ENCODE data around the gene VPS13C. TPM values are rescaled to one million over a fixed set of nuclear protein-coding genes. Genes with fewer than 3 reads are reported as not detected.

Gene VPS13C
- total RNA-seq, 1 experiment from 2014 or later = 7.2 TPM

- DNase-seq (ENCODE audit: low read depth) = no peak
- in situ Hi-C loops (cut with HindIII; ENCODE audit: low pct_unique_long_range_greater_than_20kb, low sequenced_read_pairs) = no loop called here
These were observed 220.2 kb downstream of the VPS13C start for GRCh38 chr15:61840090-61840489.

- in situ Hi-C loops (cut with HindIII; ENCODE audit: low pct_unique_long_range_greater_than_20kb, low sequenced_read_pairs) = no loop called here
- DNase-seq (ENCODE audit: low read depth) = no peak
These were observed 220.7 kb downstream of the VPS13C start for GRCh38 chr15:61839546-61839945.

DNA sequence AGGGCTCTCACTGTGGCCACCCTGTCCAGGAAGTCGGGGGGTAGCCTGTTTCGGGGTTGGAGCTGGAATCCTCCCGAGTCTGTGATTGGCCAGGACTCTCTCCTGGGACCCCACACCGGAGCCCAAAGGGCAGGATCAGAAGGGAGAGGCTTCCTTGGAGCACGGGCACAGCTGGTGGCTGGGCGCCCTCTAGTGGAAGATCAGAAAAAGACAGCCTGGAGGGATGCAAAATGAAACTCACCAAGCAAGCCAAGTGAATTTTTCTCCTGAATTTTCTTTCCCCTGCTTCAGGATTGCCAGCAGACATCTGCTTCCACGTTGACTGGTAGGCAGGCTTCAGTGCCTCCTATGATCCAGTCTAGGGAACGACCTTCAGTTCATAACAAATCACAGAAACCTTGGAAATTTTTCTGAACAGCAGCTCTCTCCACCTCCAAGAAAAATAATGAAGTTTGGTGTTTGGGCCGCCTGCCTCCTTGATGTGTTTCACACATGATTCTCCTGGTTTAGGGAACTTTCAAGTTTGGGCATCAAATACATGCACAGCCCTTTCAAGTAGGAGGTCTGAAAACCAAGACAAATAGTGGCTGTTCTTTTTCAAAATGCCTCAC, 224.6 kb downstream of the VPS13C start:
- DNase-seq (ENCODE audit: low read depth) = peak; percentile 35
- in situ Hi-C loops (cut with HindIII; ENCODE audit: low pct_unique_long_range_greater_than_20kb, low sequenced_read_pairs) = no loop called here

GRCh38 chr15:61835029-61835428, 225.2 kb downstream of the VPS13C start:
- DNase-seq (ENCODE audit: low read depth) = no peak
- in situ Hi-C loops (cut with HindIII; ENCODE audit: low pct_unique_long_range_greater_than_20kb, low sequenced_read_pairs) = no loop called here

GRCh38 chr15:61834076-61834697, 226.1 kb downstream of the VPS13C start:
- peak; percentile 37 for DNase-seq (ENCODE audit: low read depth)
- in situ Hi-C loops (cut with HindIII; ENCODE audit: low pct_unique_long_range_greater_than_20kb, low sequenced_read_pairs) = no loop called here

GRCh38 chr15:61832223-61832622, 228.0 kb downstream of the VPS13C start:
- in situ Hi-C loops (cut with HindIII; ENCODE audit: low pct_unique_long_range_greater_than_20kb, low sequenced_read_pairs) = no loop called here
- DNase-seq (ENCODE audit: low read depth) = no peak

GRCh38 chr15:61831505-61831921, 228.7 kb downstream of the VPS13C start:
- in situ Hi-C loops (cut with HindIII; ENCODE audit: low pct_unique_long_range_greater_than_20kb, low sequenced_read_pairs) = no loop called here
- no peak for DNase-seq (ENCODE audit: low read depth)

GRCh38 chr15:61830536-61831330, 229.5 kb downstream of the VPS13C start:
- in situ Hi-C loops (cut with HindIII; ENCODE audit: low pct_unique_long_range_greater_than_20kb, low sequenced_read_pairs) = no loop called here
- DNase-seq (ENCODE audit: low read depth) = no peak

DNA sequence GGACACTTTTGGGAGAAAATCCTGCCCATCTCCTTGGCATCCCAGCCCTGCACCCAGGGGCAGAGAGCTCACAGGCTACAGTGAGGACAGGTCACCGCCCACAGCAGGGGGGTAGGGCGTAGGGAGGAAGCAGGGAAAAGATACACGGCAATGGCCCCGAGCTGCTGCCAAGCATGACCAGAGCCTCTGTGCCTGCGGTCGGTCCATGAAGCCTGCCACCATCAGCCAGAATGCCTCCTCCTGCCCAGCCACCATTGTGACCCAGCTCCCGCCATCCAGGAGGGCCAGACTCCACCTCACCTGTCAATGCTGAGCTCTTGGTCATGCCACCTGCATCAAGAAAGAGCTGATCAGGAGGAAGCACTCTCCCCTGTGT, 230.7 kb downstream of the VPS13C start:
- in situ Hi-C loops (cut with HindIII; ENCODE audit: low pct_unique_long_range_greater_than_20kb, low sequenced_read_pairs) = no loop called here
- no peak for DNase-seq (ENCODE audit: low read depth)

GRCh38 chr15:61828860-61829513, 231.3 kb downstream of the VPS13C start:
- in situ Hi-C loops (cut with HindIII; ENCODE audit: low pct_unique_long_range_greater_than_20kb, low sequenced_read_pairs) = no loop called here
- no peak for DNase-seq (ENCODE audit: low read depth)

DNA sequence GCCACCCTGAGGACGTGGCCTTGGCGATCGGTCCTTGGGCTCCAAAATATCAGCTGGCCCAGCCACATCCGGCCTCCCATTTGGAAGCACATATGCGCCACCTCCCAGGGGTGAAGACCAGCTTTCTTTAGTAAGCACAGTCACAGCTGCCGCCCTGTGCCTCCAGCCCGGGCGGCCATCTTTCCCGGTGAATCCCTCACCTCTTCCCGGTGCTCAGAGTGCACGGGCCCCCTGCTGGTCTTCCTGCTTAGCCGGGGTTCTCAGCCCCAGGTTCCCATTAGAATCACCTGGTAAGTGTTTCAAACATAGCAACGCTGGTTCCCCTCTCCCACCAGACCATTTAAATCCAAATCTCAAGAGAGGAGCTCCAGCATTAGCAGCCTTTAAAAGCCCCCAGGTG, 232.2 kb downstream of the VPS13C start:
- in situ Hi-C loops (cut with HindIII; ENCODE audit: low pct_unique_long_range_greater_than_20kb, low sequenced_read_pairs) = no loop called here

GRCh38 chr15:61827131-61827530, 233.1 kb downstream of the VPS13C start:
- DNase-seq (ENCODE audit: low read depth) = no peak
- in situ Hi-C loops (cut with HindIII; ENCODE audit: low pct_unique_long_range_greater_than_20kb, low sequenced_read_pairs) = no loop called here

More for the DNA sequence above, 232.2 kb downstream of the VPS13C start:
- no peak for DNase-seq (ENCODE audit: low read depth)

- no peak for DNase-seq (ENCODE audit: low read depth)
- in situ Hi-C loops (cut with HindIII; ENCODE audit: low pct_unique_long_range_greater_than_20kb, low sequenced_read_pairs) = no loop called here
These were observed 236.0 kb downstream of the VPS13C start for GRCh38 chr15:61824291-61824690.

DNA sequence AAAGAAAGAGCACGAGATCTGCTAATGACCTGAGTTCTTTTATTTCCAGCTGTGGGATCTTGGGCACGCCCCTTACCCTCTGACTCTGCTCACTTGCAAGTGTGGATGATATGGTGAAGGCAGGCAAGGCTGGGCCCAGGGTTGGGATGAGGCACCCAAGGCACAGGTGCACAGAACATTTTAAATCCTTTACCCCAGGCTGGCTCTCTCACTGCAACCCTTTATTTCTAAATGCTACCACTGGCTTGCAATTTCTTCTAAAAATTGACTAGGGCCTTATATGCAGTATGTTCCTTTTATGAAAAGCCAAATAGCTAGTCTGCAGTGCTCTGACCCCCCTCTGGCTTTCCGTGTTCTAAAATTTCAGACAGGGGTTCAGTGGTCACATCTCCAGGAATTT, 237.7 kb downstream of the VPS13C start:
- no peak for DNase-seq (ENCODE audit: low read depth)
- in situ Hi-C loops (cut with HindIII; ENCODE audit: low pct_unique_long_range_greater_than_20kb, low sequenced_read_pairs) = no loop called here

DNA sequence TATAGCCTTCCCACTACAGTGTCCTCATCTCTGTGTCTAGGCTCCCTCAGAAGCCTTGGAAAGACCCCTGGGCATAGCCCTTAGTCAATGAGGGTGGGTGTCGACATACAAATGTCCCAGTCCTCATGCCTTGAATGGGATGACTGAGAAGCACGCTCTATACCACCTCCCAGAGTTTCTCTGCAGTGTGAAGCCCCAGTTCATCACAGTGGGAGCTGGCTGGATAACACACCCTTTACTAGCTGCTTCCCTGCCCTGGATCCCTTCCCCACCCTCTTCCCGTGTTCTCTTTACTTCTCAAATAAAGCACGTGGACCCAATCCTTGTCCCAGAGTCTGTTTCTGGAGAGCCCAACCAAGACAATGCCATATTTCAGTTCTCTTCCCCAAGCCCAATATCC, 239.3 kb downstream of the VPS13C start:
- in situ Hi-C loops (cut with HindIII; ENCODE audit: low pct_unique_long_range_greater_than_20kb, low sequenced_read_pairs) = no loop called here
- DNase-seq (ENCODE audit: low read depth) = no peak

DNA sequence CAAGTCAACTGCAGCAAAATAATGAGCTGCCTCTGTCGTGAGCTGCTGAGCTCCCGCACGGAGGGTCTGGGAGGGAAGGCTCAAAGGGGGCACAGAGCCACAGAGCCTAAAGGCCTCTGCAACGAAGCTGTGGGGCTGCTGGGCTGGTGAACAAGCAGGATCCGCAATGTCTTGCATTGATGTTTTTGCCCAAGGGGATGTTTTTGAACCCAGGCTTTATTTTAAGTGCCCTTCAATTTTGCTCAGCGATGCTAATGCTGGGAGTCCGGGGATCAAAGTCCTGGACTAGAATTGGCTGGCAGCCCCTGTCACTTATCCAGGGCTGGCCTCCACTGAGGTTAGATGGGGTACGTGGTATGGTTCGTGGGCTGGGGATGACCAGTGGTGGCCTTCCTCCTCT, 240.0 kb downstream of the VPS13C start:
- in situ Hi-C loops (cut with HindIII; ENCODE audit: low pct_unique_long_range_greater_than_20kb, low sequenced_read_pairs) = no loop called here
- no peak for DNase-seq (ENCODE audit: low read depth)

GRCh38 chr15:61819386-61819785, 240.9 kb downstream of the VPS13C start:
- in situ Hi-C loops (cut with HindIII; ENCODE audit: low pct_unique_long_range_greater_than_20kb, low sequenced_read_pairs) = no loop called here
- no peak for DNase-seq (ENCODE audit: low read depth)

GRCh38 chr15:61818801-61819200, 241.4 kb downstream of the VPS13C start:
- DNase-seq (ENCODE audit: low read depth) = no peak
- in situ Hi-C loops (cut with HindIII; ENCODE audit: low pct_unique_long_range_greater_than_20kb, low sequenced_read_pairs) = no loop called here

- DNase-seq (ENCODE audit: low read depth) = no peak
- in situ Hi-C loops (cut with HindIII; ENCODE audit: low pct_unique_long_range_greater_than_20kb, low sequenced_read_pairs) = no loop called here
These were observed 243.4 kb downstream of the VPS13C start for GRCh38 chr15:61816856-61817255.
